HPDE6-E6E7 (cell line): ENCODE measurements around the gene LAP3.

Experiments
- DNase-seq: peaks from one replicate; pipeline ENCODE4 v3.0.0; 2011; ENCODE audit warnings: missing footprints; ENCODE audit errors: extremely low spot score

The LAP3 gene

DNA sequence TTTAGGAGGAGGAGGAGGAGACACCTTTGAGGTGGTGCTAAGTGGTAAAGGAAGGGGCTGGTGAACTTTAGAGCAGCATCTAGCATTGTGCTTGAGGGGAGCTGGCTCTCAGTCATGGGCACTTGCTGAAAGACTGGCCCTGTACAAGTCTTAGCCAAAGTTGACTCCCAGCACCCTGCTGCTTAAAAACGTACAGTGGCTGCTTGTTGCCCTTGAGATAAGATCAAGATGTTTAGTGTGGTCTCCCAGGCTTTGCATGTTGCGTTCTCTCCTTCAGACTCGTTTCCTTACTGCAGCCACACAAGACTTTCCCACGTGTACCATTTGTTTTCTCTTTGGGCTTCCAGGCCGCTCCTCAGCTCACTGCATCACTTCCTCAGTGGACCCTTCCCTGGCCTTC is 39.3 kb downstream of the LAP3 start:
- no peak for DNase-seq

DNA sequence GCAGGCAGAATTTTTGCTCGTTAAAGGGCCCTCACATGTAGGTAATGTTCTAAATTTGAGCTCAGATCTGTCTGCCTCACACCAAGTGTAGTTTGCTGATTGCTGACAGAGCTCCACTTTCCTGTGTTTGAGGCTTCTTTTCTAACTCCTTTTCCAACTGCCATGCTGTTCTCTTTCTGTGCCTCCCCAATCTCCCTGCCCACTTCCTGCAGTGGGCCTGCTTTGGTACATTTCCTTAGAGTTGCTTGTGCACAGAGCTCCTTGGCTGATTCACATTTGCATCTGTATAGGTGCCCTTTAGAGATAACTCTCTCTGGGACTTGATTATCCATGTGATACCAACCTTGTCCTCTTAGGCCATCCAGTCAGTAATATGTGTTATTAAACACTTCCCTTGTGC is 41.9 kb downstream of the LAP3 start:
- DNase-seq = no peak

DNA sequence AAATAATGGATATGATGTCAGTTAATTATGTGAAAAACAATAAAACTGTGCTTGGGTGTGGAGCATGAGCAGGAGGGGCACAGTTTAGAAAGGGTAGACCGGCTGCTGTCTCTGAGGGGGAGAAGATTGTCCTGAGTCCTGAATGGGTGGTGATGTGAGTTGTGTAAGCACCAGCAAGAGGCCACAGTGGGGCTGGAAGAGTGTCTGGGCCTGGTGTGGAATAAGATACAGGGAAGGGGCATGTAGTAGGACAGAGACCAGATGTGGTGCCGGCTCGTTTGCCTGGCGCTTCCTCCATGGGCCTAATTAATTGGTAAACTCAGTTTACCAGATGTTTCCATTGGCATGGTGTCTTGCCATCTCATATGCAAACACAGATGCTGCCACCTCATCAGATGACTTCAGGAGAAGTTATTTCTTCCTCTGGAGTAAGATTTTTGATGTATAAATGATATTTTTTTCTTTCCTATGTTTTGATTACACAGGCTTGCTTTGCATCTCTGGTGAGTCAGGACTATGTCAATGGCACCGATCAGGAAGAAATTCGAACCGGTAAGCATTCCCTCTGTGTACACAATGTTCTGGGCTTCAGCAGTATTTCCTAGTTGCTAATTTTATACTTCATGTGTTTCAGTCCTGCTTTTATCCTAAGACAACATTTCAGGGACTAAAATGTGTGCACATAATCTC is 42.6 kb downstream of the LAP3 start:
- DNase-seq = no peak

DNA sequence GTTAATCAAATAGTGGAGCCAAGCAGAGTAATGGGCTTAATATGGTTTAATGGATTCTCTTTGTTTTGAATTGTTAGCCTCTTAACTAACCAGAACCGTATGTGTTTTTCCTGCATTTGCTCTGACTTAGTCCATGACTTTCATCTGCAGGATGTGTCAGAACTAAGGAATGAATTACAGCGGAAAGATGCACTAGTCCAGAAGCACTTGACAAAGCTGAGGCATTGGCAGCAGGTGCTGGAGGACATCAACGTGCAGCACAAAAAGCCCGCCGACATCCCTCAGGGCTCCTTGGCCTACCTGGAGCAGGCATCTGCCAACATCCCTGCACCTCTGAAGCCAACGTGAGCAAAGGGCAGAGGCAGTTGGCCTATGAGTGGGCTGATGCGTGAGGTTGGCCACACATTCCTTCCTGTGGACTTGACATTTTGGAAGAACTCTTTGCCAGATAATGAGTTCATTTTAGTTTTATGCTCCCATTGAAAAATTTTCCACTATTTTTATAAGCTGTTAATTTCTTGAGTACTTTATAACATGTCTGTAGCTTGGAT is 46.5 kb downstream of the LAP3 start:
- no peak for DNase-seq

DNA sequence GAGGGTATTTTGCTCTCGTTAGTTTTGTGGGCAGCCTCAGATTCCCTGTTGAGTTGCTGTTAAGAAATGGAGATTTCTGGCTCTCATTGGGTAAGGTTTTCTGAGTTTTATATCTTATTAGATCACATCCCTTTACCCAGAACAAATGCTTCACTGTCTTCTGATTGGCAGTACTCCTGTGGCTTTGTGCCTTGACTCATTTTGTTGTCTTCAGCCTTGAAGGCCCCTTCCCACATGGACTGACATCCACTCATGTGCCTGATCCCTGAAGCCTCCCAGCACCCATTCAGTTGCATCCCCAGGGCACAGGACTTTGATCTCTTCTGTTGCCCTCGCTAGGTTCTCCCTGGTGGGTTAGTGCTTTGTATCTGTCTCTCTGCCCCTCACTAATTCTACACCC is 47.8 kb downstream of the LAP3 start:
- no peak for DNase-seq

DNA sequence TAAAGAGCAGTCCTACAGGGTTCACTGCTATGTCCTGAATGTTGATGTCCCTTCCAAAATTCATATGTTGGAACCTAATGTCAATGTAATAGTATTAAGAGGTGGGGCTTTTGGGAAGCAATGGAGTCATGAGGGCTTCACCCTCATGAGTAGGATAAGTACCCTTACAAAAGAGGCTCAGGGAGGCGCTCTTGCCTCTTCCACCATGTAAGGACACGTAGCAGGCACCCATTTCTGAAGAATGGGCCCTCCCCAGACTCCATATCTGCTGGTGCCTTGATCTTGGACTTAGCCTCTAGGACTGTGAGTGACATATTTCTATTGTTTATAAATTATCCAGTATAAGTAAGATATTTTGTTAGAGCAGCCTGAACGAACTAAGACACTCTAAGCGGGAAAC is 53.2 kb downstream of the LAP3 start:
- DNase-seq = no peak

DNA sequence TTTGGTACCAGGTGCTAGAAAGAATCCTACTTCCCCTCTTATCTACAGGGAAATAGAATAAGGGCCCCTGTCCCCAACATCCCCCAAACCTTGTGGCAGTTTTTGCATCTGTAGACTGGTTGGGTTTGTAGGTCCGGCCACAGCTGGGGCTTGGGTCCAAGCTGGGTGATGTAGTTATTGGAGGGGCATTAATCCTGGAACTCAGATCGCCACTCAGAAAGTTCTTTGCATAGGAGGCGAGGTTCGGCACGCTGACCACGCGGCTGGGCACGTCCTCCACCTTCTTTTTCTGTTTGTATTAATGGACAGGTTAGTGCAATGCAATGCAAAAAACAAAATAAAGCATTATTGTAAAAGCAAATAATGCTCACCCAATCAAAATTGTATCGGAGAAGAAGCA is 56.6 kb downstream of the LAP3 start:
- no peak for DNase-seq

DNA sequence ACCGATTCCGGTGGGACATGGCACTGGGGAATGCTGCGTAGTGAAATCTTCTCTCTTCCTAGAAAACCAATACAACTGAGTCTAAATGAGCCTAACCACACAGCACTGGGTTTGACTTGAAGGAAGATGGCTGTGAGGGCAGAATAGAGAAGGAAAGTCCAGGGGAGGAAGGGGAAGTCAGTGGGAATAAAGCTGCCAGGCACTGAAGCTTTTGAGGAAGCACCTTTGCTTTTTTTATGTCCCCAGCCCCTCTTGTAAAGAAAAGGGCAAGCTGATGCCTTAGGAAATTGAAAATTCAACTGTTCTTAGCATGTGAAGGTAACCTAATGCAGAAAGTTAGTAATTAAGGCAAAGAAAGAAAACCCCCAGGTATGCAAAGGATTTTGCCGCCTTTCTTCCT is 58.1 kb downstream of the LAP3 start:
- no peak for DNase-seq

DNA sequence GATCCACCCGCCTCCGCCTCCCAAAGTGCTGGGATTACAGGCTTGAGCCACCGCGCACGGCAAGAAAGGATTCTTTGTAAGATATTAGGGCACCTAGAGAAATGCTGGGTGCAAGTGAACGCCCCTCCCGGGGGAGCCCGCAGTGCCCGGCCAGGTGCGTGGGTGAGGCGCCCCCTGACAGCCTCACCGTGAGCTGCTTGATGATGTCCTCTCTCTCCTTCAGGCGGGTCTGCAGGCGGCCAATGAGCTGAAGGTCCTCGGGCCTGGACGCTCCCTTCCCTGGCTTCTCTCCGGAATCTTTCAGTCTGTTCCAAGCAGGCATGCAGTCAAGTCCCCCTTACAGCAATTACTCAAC is 59.3 kb downstream of the LAP3 start:
- DNase-seq = no peak

DNA sequence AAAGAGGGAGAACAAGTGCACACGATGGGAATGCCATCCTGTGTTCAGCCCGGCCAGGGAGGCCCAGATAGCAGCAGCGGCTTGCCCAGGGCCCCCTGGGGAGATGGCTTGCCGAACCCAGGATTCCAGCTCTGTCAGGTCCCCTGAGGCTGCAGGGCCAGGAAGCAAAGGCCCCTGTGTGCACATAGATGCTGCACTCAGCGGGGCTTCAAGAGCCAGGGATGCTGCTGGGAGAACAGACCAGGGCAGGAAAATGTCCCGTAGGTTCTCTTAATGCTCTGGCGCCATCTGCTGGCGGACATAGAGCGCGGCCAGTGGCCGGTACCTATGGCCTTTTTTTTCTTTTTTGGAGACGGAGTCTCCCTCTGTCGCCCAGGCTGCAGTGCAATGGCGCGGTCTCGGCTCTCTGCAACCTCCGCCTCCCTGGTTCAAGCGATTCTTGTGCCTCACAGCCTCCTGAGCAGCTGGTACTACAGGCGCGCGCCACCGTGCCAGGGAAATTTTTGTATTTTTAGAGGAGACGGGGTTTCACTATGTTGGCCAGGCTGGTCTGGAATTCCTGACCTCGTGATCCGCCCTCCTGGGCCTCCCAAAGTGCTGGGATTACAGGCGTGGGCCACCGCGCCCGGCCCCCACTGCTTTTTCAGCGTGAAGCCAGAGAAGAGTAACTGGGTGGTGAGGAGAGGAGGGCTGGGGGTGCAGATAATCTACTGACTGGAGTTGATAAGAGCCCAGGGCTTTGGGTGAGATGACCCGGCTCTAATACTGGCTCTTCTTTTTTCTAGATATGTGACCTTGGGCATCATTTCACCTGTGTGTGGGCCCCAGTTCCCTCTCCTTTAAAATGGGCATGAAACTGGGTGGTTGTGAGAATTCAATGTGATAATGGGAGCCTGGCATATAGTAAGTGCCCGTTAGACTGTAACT is 60.0 kb downstream of the LAP3 start:
- DNase-seq = peak; percentile 67

DNA sequence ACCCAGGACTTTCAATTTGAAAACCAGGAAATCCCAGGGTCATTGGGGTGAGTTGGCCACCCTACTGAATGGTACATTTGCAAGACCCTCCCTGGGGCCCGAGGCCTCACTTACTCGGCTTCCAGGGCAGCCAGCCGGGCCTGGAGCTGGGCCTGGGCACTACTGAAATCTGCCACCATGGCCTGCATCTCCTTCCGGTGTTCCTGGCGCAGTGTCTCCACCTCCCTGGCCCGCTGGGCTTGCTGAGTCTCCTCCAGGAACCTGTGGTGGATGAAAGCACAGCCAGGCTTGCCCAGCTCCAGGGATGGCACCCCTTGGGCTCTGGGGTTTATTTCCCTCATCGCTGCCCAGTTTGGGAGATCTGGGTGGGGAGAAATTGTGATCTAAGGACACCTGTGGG is 62.1 kb downstream of the LAP3 start:
- DNase-seq = no peak

DNA sequence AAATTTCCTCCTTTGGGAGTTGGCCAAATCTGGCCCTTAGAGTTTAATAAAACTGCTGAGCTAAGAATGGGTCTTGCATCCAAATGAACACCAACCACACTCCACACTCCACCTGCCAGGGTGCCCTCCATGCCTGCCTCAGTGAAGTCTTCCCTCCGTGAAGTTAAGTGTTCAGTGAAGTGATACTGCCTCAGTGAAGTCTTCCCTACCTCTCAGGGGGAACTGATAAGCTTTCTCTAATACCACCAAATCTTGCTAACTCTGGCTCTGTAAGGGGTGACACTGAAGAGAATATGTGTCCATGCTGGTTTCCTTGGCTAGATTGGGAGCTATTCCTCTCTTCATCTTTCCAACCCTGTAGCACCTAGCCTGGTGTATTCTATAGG is 65.4 kb downstream of the LAP3 start:
- no peak for DNase-seq

DNA sequence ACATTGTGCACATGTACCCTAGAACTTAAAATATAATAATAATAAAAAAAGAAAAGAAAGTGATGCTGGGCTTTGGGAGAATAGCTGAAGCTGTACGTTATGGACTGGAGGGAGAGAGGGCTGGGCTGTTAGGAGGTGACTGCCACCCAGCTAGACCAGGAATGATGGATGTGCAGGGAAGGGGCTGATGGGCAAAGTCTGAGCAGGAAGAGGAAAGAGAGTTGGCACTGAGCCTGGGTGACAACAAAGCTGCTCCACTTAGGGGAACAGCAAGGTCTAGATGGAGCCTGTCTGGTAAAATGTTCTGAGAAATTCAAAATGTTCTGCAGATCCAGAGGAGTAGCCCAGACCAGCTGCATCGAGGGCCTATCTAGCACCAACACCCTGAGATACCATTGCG is 69.7 kb downstream of the LAP3 start:
- no peak for DNase-seq

DNA sequence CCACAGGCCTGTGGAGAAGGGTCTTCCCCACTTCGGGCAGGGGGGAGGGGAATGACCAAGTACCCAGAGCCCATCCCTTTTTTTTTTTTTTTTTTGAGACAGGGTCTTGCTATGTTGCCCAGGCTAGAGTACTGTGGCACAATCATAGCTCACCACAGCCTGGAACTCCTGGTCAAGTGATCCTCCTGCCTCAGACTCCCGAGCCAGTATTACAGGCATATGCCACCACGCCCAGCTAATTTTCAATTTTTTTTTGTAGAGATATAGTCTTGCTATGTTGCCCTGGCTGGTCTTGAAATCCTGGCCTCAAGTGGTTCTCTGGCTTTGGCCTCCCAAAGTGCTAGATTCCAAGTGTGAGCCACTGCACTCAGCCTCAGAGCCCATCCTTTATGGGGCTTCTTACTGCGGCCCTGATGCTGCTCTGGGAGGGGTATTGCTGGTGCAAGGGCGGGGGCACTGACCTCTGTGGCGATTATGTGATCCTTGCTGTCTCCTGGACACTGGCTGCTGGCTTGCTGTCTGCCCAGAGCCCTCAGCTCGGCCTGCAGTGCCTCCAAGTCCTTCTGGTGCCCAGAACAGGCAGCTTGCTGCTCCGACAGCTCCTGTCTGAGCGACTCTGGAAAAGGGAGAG is 70.3 kb downstream of the LAP3 start:
- no peak for DNase-seq

DNA sequence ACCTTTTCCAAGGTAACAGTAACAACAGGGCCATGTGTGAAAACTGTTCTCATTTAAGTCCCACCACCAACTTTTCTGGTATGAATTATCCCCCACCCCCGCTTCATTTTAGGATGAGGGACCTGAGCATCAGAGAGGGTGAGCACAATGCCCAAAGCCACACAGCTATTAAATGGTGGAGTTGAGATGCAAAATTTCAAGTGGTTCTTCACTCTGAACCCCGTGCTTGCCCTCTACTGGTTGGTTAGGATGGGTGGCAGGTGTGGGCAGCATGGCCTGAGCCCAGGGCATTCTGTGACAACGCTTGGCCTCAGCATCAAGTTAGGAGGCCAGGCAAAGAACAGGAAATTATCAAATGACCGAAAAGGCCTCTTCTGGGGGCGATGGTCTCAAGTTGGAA is 70.9 kb downstream of the LAP3 start:
- no peak for DNase-seq

DNA sequence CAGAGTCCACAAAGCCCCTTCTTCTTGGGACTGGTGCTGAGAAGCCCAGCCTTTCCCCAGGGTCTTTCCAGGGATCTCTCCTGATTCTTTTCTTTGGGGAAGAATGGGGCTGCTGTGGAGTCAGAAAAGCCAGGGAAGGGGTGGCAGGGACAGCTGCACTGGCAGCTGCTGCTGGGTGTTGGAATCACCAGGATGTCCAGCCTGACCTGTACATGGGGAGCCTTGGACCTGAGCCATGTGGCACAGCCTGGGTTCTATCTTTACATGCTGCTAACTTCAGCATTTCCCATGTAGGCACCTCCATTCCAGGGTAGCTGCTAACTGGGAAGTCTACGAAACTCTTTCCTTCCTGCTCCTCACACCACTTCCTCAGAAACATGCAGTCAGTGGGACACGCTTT is 73.4 kb downstream of the LAP3 start:
- no peak for DNase-seq

DNA sequence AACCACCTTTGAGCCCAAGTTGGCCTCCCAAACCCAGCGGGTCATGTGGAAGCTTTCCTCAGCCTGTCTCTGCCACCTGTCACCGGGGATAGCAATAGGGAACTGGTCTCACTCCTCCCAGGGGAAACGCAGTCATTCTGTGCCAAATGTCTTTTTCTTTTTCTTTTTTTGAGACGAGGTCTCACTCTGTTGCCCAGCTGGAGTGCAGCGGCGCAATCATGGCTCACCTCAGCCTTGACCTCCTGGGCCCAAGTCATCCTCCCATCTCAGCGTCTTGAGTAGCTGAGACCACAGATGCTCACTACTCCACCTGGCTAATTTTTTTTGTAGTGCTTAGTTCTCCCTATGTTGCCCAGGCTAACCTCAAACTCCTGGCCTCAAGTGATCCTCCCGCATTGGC is 77.7 kb downstream of the LAP3 start:
- no peak for DNase-seq

DNA sequence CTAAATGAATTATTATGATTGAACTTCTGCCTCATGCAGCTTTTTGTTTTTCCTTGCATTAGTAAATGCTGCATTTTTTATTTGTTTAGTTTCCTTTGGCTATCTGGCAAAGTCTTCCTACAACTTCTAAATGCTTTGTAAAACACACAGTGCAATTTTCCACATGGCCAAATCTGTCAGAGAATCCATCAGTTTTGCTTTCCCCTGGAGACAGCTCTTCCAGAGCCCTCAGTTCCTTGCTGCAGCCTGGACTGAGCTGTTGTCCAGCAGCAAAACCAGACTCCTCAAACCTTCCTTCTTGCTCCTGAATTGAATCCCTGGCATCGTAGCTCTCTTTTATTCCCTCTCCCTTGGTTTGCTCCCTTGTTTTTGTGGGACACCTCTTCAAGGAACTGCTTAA is 80.1 kb downstream of the LAP3 start:
- no peak for DNase-seq
